T-helper 2 cell treated with Interferon-gamma antibody and Interleukin-4, amounts not matched to agents 5 μg/mL and 100 μg/mL, for 36 hours (primary cell): ENCODE results near the gene STPG2.
"Not testable (repeated sequence)": the region's sequence is repeated elsewhere in the genome, so short reads cannot be mapped to it uniquely, and the experiment has no call there.

ENCODE experiments used
- DNase-seq: peaks from one replicate; pipeline ENCODE4 v3.0.0; 2021; ENCODE audit warnings: low spot score
- H3K27ac Mint-ChIP-seq: one replicate; pipeline ENCODE4 v1.8.0; 2021; ENCODE audit warnings: mild to moderate bottlenecking, mixed read lengths
- H3K27me3 Mint-ChIP-seq: one replicate; pipeline ENCODE4 v1.8.0; 2021; ENCODE audit warnings: low read depth, mixed read lengths
- H3K36me3 Mint-ChIP-seq: one replicate; pipeline ENCODE4 v1.8.0; 2021; ENCODE audit warnings: low read depth, mixed read lengths
- H3K4me1 Mint-ChIP-seq: one replicate; pipeline ENCODE4 v1.8.0; 2021; ENCODE audit warnings: low read depth, mixed read lengths
- H3K4me3 Mint-ChIP-seq: one replicate; pipeline ENCODE4 v1.8.0; 2022; ENCODE audit warnings: mild to moderate bottlenecking, moderate library complexity, mixed read lengths
- H3K9me3 Mint-ChIP-seq: one replicate; pipeline ENCODE4 v1.8.0; 2021; ENCODE audit warnings: mixed read lengths

STPG2 gene

GRCh38 chr4:97952763-97953162, 190.5 kb downstream of the STPG2 start:
- Mint-ChIP-seq H3K9me3 (no peaks in the 10 kb centered on the region), H3K4me3 (no peak overlapping the region), H3K4me1 (no peaks in the 10 kb centered on the region), H3K36me3 (no peaks in the 10 kb centered on the region), H3K27ac (no peak overlapping the region), H3K27me3 (no peaks in the 10 kb centered on the region)
- DNase-seq = no peak

DNA sequence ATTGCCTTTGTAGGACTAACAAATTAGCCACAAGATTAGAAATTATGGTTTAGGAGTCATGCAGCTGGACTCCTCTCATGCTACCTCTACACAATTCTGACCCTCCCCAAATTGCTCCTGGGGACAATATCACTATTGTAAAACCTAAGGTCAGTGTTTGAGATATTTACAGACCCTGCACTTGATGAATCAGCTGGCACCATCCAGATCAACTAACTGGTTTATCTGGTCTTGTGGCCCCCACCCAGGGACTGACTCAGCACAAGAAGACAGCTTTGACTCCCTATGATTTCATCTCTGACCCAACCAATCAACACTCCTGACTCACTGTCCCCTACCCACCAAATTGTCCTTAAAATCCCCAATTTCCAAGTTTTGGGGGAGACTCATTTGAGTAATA, 192.4 kb downstream of the STPG2 start:
- H3K4me3 Mint-ChIP-seq = no peak overlapping the region
- no peaks in the 10 kb centered on the region for H3K4me1 Mint-ChIP-seq
- no peaks in the 10 kb centered on the region for H3K27me3 Mint-ChIP-seq
- no peaks in the 10 kb centered on the region for H3K9me3 Mint-ChIP-seq
- no peaks in the 10 kb centered on the region for H3K36me3 Mint-ChIP-seq
- no peak overlapping the region for H3K27ac Mint-ChIP-seq
- DNase-seq = no peak

DNA sequence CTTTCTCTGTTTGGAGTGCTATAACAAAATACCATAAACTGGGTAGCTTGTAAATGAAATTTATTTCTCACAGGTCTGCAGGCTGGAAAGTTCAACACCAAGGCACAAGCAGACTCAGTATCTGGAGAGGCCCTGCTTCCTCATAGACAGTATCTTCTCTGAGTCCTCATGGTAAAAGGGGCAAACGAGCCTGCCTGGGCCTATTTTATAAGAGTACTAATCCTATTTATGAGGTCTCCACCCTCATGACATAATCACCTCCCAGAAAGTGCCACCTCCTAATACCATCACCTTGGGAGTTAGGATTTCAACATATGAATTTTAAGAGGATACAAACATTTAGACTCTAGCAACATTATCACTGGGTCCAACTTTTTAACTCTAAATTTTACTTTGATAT, 200.3 kb downstream of the STPG2 start:
- H3K36me3 Mint-ChIP-seq = no peaks in the 10 kb centered on the region
- no peaks in the 10 kb centered on the region for H3K4me1 Mint-ChIP-seq
- no peak for DNase-seq
- no peaks in the 10 kb centered on the region for H3K27me3 Mint-ChIP-seq
- no peak overlapping the region for H3K4me3 Mint-ChIP-seq
- H3K9me3 Mint-ChIP-seq = peaks cover 21% of the 10 kb centered on the region
- H3K27ac Mint-ChIP-seq = no peak overlapping the region

DNA sequence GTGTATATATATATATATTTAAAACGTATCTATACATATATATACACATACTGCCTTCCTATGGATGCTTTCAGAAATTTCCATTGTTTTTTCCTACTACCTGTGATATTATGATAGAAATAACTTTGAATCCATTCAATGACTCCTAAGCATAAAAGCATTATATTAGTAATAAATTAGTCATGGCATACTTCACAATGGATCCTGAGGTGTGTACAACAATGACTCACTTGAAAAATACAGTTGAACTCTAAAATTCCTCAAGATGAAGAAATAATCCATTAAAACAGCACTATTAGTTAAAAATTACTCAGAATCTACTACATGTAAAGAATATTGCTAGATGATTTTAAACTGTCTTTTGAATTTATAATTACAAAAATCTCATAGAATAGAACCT, 201.1 kb downstream of the STPG2 start:
- Mint-ChIP-seq H3K9me3 (peaks cover 26% of the 10 kb centered on the region), H3K4me1 (no peaks in the 10 kb centered on the region), H3K27ac (no peak overlapping the region), H3K27me3 (no peaks in the 10 kb centered on the region), H3K36me3 (no peaks in the 10 kb centered on the region), H3K4me3 (no peak overlapping the region)
- DNase-seq = no peak

- peaks cover 46% of the 10 kb centered on the region for H3K9me3 Mint-ChIP-seq
- H3K27ac Mint-ChIP-seq = no peak overlapping the region
- DNase-seq = no peak
- no peaks in the 10 kb centered on the region for H3K36me3 Mint-ChIP-seq
- no peaks in the 10 kb centered on the region for H3K27me3 Mint-ChIP-seq
- no peaks in the 10 kb centered on the region for H3K4me1 Mint-ChIP-seq
- no peak overlapping the region for H3K4me3 Mint-ChIP-seq
Measured at GRCh38 chr4:97938141-97938540, 205.1 kb downstream of the STPG2 start.

- H3K4me1 Mint-ChIP-seq = no peaks in the 10 kb centered on the region
- no peak overlapping the region for H3K4me3 Mint-ChIP-seq
- no peaks in the 10 kb centered on the region for H3K27me3 Mint-ChIP-seq
- H3K27ac Mint-ChIP-seq = no peak overlapping the region
- no peaks in the 10 kb centered on the region for H3K36me3 Mint-ChIP-seq
- peaks cover 3% of the 10 kb centered on the region for H3K9me3 Mint-ChIP-seq
- no peak for DNase-seq
Measured at GRCh38 chr4:97924341-97924958, 218.8 kb downstream of the STPG2 start.

DNA sequence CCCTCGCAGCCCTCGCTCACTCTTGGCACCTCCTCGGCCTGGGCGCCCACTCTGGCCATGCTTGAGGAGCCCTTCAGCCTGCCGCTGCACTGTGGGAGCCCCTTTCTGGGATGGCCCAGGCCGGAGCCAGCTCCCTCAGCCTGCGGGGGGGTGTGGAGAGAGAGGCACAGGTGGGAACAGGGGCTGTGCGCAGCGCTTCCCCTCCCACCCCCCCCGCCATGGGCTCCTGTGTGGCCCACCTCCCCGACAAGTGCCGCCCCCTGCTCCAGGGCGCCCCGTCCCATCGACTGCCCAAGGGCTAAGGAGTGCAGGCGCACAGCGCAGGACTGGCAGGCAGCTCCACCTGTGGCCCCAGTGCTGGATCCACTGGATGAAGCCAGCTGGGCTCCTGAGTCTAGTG, 220.2 kb downstream of the STPG2 start:
- peaks cover 3% of the 10 kb centered on the region for H3K9me3 Mint-ChIP-seq
- no peak overlapping the region for H3K4me3 Mint-ChIP-seq
- H3K27me3 Mint-ChIP-seq = no peaks in the 10 kb centered on the region
- no peak for DNase-seq
- no peaks in the 10 kb centered on the region for H3K4me1 Mint-ChIP-seq
- no peak overlapping the region for H3K27ac Mint-ChIP-seq
- H3K36me3 Mint-ChIP-seq = no peaks in the 10 kb centered on the region

DNA sequence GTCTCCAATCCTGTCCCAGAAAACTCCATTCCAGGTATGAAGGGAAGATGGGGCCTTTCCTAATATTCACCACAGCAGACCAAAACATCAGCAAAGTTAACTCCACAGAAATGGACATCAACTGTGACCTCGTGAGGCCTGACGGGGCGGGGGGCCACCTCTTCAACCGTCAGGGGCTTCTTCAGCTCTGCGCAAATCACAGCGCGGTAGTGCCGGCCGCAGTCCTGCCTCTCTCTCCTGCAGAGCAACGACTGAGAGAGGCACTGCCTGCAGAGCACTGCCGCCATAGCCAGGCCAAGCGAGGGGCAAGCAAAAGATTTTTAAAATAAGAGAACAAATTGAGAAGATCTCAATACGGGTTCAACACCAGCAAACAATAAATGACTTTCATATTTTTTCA, 226.2 kb downstream of the STPG2 start:
- Mint-ChIP-seq H3K36me3 (no peaks in the 10 kb centered on the region), H3K27ac (no peak overlapping the region), H3K27me3 (no peaks in the 10 kb centered on the region), H3K4me1 (no peaks in the 10 kb centered on the region), H3K9me3 (peaks cover 4% of the 10 kb centered on the region), H3K4me3 (no peak overlapping the region)
- no peak for DNase-seq

DNA sequence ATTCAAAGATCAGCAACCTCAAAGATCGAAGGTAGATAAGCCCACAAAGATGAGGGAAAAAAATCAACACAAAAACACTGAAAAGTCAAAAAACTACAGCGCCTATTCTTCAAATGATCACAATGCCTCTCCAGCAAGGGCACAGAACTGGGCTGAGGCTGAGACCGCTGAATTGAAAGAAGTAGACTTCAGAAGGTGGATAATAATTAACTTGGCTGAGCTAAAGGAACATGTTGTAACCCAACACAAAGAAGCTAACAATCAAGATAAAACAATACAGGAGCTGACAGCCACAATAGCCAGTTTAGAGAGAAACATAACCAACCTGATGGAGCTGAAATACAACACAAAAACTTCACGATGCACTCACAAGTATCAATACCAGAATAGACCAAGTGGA, 231.1 kb downstream of the STPG2 start:
- Mint-ChIP-seq H3K27ac (no peak overlapping the region), H3K27me3 (no peaks in the 10 kb centered on the region)

DNA sequence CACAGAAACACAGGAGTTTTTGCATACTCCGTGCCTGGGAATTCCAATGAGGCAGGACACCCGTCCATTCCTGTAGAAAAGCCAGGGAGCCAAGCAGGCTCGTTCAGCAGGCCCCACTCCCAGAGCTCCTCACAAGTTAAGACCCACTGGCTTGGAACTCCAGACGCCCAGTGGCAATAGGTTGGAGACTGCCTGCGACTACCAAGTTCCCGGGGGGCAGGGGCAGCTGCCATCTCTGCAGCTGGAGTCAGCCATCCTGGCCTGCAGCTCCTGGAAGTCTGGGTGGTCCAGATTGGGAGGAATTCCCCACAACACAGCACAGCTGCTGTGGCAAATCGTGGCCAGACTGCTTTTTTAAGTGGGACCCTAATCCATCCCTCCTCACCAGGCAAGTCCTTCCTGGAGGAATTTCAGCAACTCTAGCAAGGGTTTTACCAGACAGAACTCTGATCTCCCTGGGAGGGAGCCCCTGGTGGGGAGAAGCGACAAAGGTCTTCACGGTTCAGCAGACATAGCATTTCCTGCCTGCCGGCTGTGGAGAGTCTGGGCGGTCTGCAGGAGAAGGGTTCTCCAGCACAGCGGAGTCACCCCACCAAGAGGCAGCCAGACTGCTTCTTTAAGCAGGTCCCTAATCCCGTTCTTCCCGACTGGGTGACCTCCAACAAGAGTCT, 231.9 kb downstream of the STPG2 start:
- H3K4me3 Mint-ChIP-seq = no peak overlapping the region
- H3K9me3 Mint-ChIP-seq = peaks cover 7% of the 10 kb centered on the region

More for the DNA sequence above, 231.1 kb downstream of the STPG2 start:
- DNase-seq = no peak
- H3K36me3 Mint-ChIP-seq = no peaks in the 10 kb centered on the region
- no peak overlapping the region for H3K4me3 Mint-ChIP-seq
- no peaks in the 10 kb centered on the region for H3K4me1 Mint-ChIP-seq
- H3K9me3 Mint-ChIP-seq = peaks cover 7% of the 10 kb centered on the region

DNA sequence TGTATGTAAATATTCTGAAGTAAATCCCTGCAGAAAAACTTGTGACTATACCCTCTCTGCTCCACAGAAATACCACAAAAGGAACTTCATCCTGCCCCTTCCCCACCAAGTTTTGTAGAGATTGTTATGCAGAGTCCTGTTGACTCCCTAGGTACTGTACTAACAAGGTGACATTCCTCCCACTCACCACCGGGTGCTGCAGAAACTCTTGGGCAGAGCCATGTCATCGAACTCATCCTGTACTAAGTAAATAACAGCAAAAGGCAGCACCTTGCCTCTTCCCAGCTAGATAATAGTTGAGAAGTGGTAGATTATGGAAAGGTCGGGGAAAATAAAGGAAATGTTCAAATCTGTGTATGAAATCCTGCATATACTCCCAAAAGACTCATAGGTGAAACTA, 233.3 kb downstream of the STPG2 start:
- H3K27me3 Mint-ChIP-seq = no peaks in the 10 kb centered on the region
- H3K36me3 Mint-ChIP-seq = no peaks in the 10 kb centered on the region
- no peaks in the 10 kb centered on the region for H3K4me1 Mint-ChIP-seq
- DNase-seq = no peak
- no peak overlapping the region for H3K4me3 Mint-ChIP-seq
- no peak overlapping the region for H3K27ac Mint-ChIP-seq
- H3K9me3 Mint-ChIP-seq = peaks cover 14% of the 10 kb centered on the region

More for the DNA sequence above, 231.9 kb downstream of the STPG2 start:
- no peak for DNase-seq
- H3K36me3 Mint-ChIP-seq = no peaks in the 10 kb centered on the region
- no peaks in the 10 kb centered on the region for H3K4me1 Mint-ChIP-seq
- no peak overlapping the region for H3K27ac Mint-ChIP-seq
- H3K27me3 Mint-ChIP-seq = no peaks in the 10 kb centered on the region

DNA sequence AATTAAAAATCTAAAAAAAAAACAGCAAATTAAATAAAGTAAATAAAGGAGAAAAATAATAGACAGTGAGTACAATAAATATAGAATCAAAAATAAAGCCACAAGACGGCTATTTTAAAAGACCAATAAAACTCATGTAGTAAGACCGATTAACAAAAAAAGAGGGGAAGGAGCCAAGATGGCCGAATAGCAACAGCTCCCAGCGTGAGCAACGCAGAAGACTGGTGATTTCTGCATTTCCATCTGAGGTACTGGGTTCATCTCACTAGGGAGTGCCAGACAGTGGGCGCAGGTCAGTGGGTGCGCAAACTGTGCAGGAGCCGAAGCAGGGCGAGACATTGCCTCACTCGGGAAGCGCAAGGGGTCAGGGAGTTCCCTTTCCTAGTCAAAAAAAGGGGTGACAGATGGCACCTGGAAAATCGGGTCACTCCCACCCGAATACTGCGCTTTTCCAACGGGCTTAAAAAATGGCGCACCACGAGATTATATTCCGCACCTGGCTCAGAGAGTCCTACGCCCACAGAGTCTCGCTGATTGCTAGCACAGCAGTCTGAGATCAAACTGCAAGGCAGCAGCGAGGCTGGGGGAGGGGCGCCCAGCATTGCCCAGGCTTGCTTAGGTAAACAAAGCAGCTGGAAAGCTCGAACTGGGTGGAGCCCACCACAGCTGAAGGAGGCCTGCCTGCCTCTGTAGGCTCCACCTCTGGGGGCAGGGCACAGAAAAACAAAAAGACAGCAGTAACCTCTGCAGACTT, 239.7 kb downstream of the STPG2 start:
- not testable (repeated sequence) for DNase-seq, H3K36me3 Mint-ChIP-seq, H3K4me1 Mint-ChIP-seq, H3K27me3 Mint-ChIP-seq, H3K4me3 Mint-ChIP-seq, H3K27ac Mint-ChIP-seq
- peaks cover 19% of the 10 kb centered on the region for H3K9me3 Mint-ChIP-seq

GRCh38 chr4:97900229-97900628, 243.0 kb downstream of the STPG2 start:
- no peaks in the 10 kb centered on the region for H3K4me1 Mint-ChIP-seq
- no peaks in the 10 kb centered on the region for H3K27me3 Mint-ChIP-seq
- peaks cover 11% of the 10 kb centered on the region for H3K9me3 Mint-ChIP-seq
- no peak overlapping the region for H3K27ac Mint-ChIP-seq
- no peaks in the 10 kb centered on the region for H3K36me3 Mint-ChIP-seq
- no peak for DNase-seq
- no peak overlapping the region for H3K4me3 Mint-ChIP-seq

GRCh38 chr4:97892592-97893266, 250.5 kb downstream of the STPG2 start:
- Mint-ChIP-seq H3K9me3 (peaks cover 4% of the 10 kb centered on the region), H3K27me3 (no peaks in the 10 kb centered on the region), H3K4me1 (no peaks in the 10 kb centered on the region), H3K4me3 (no peak overlapping the region), H3K36me3 (no peaks in the 10 kb centered on the region), H3K27ac (no peak overlapping the region)
- DNase-seq = no peak
